ENCODE results near the gene LRFN3. TPM values are rescaled to one million over a fixed set of nuclear protein-coding genes. Genes with fewer than 3 reads are reported as not detected.

Gene LRFN3
- total RNA-seq, 6 experiments from 2014 or later = 15.3 to 21.0 (median 19.1) TPM

DNA sequence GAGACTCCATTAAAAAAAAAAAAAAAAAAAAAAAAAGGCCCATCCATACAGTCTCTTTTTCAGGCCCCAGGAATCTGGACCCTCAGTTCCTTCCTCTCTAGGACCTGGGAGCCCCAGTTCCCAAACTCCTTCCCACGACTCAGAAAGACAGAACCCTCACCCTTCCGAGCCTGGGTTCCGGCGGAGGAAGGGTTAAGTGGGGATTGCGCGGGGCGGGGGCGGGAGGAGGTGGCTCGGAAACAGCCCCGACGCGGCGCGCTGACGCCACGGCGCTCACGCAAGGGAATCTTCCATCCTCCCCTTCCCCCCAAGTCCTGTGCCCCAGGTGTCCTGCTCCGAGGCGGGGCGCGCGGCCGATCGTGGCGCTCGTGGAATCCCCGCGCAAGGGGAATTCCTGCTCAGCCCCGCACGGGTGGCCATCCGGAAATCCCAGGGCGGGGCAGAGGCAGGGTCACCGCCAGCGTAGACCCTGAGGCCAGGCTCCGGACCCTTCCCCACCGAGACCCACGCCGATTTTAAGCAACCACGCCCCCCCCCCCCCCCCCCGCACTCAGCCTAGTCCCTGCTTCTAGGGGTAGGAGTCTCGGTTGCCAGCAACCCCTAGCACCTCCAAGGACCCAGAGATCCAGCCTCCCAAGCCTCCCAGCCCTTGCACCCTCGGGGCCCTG, 36.5 kb upstream of the LRFN3 start:
- H3K36me3 Mint-ChIP-seq (ENCODE audit: low read depth) = no peaks in the 10 kb centered on the region
- TF ChIP-seq, protein P1, sequence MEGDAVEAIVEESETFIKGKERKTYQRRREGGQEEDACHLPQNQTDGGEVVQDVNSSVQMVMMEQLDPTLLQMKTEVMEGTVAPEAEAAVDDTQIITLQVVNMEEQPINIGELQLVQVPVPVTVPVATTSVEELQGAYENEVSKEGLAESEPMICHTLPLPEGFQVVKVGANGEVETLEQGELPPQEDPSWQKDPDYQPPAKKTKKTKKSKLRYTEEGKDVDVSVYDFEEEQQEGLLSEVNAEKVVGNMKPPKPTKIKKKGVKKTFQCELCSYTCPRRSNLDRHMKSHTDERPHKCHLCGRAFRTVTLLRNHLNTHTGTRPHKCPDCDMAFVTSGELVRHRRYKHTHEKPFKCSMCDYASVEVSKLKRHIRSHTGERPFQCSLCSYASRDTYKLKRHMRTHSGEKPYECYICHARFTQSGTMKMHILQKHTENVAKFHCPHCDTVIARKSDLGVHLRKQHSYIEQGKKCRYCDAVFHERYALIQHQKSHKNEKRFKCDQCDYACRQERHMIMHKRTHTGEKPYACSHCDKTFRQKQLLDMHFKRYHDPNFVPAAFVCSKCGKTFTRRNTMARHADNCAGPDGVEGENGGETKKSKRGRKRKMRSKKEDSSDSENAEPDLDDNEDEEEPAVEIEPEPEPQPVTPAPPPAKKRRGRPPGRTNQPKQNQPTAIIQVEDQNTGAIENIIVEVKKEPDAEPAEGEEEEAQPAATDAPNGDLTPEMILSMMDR (IDR thresholded peaks at IDR 0.05) = no peak
- H3K4me3 Mint-ChIP-seq = peak overlapping the region; percentile 95
- DNase-seq = peak; percentile 41
- H3K9me3 Mint-ChIP-seq = no peaks in the 10 kb centered on the region
- H3K27me3 Mint-ChIP-seq (ENCODE audit: insufficient read depth) = peaks cover 2% of the 10 kb centered on the region; the same call in 1 of the 2 replicates
- peaks cover 43% of the 10 kb centered on the region for H3K4me1 Mint-ChIP-seq (ENCODE audit: low read depth)
- peak overlapping the region; percentile 90 for H3K27ac Mint-ChIP-seq

DNA sequence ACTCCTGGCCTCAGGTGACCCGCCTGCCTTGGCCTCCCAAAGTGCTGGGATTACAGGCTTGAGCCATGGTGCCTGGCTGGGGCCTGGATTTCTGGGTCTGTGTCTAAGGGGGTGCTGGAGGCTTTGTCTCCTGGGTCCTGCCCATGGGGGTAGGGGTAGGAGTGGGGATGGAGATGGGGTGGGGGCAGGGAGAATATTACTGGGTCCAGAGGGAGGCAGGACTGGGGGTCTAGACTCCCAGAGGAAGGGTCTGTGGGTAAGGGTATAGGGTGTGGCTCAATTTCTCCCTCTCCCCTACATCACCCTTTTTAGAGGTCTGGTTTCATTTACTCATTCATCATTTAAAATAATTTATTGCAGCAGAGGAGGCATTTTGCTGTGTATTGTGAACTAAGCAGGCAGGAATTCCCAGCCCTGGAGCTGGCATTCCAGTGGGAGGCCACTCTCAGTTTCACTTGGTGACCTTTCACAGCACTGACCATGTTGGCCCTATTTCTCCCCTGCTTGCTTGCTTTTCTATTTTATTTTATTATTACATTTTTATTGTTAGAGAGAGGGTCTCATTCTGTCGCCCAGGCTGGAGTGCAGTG, 35.0 kb upstream of the LRFN3 start:
- Mint-ChIP-seq H3K27ac (peak overlapping the region; percentile 91), H3K36me3 (ENCODE audit: low read depth) (no peaks in the 10 kb centered on the region)
- TF ChIP-seq, protein P1 (IDR thresholded peaks at IDR 0.05) = no peak

GRCh38 chr19:35901854-35902661, 34.1 kb upstream of the LRFN3 start, which contains the start of gene HCST:
HCST (plus strand) TSS chr19:35902529; CDS start chr19:35902594, 65 bp downstream.
- peaks cover 60% of the 10 kb centered on the region for H3K4me1 Mint-ChIP-seq (ENCODE audit: low read depth)

More for the DNA sequence above, 35.0 kb upstream of the LRFN3 start:
- peaks cover 2% of the 10 kb centered on the region; the same call in 1 of the 2 replicates for H3K27me3 Mint-ChIP-seq (ENCODE audit: insufficient read depth)
- H3K4me1 Mint-ChIP-seq (ENCODE audit: low read depth) = peaks cover 51% of the 10 kb centered on the region
- DNase-seq = peak; percentile 79
- H3K9me3 Mint-ChIP-seq = no peaks in the 10 kb centered on the region
- H3K4me3 Mint-ChIP-seq = peak overlapping the region; percentile 95

GRCh38 chr19:35902870-35903475, 33.2 kb upstream of the LRFN3 start:
- no peaks in the 10 kb centered on the region for H3K36me3 Mint-ChIP-seq (ENCODE audit: low read depth)
- TF ChIP-seq, protein P1 (IDR thresholded peaks at IDR 0.05) = no peak
- no peaks in the 10 kb centered on the region for H3K9me3 Mint-ChIP-seq
- H3K4me1 Mint-ChIP-seq (ENCODE audit: low read depth) = peaks cover 61% of the 10 kb centered on the region
- peak overlapping the region; percentile 86 for H3K4me3 Mint-ChIP-seq
- H3K27ac Mint-ChIP-seq = peak overlapping the region; percentile 91
- peaks cover 2% of the 10 kb centered on the region; the same call in 1 of the 2 replicates for H3K27me3 Mint-ChIP-seq (ENCODE audit: insufficient read depth)
- DNase-seq = no peak

More at GRCh38 chr19:35901854-35902661, 34.1 kb upstream of the LRFN3 start, which contains the start of gene HCST:
- no peaks in the 10 kb centered on the region for H3K9me3 Mint-ChIP-seq
- H3K27me3 Mint-ChIP-seq (ENCODE audit: insufficient read depth) = peaks cover 2% of the 10 kb centered on the region; the same call in 1 of the 2 replicates
- peak within 1 kb of the TSS; percentile 95 for H3K4me3 Mint-ChIP-seq
- H3K36me3 Mint-ChIP-seq (ENCODE audit: low read depth) = no peaks in the 10 kb centered on the region
- peak within 1 kb of the TSS; percentile 91 for H3K27ac Mint-ChIP-seq
- TF ChIP-seq, protein P1 (IDR thresholded peaks at IDR 0.05) = no peak
- DNase-seq = peak; percentile 46

DNA sequence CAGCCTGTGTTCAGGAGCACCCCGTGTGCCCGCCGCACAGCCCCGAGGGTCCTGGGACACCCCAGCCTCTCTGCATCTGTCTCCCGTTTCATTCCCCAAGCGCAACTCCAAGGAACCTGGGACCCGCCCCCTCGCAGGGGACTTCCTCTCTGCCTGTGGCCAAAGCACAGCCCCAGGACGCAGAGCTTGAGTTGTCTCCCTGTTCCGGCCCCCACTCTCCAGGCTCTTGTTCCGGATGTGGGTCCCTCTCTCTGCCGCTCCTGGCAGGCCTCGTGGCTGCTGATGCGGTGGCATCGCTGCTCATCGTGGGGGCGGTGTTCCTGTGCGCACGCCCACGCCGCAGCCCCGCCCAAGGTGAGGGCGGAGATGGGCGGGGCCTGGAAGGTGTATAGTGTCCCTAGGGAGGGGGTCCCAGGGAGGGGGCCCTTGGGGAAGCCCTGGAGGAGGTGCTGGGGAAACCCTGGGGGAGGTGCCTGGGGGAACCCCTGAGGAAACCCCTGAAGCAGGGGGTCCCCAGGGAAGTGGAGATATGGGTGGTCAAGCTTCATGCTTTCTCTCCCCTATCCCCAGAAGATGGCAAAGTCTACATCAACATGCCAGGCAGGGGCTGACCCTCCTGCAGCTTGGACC, 32.5 kb upstream of the LRFN3 start:
- peak overlapping the region; percentile 91 for H3K27ac Mint-ChIP-seq

More for the DNA sequence above, 32.5 kb upstream of the LRFN3 start:
- no peaks in the 10 kb centered on the region for H3K9me3 Mint-ChIP-seq
- TF ChIP-seq, protein P1 (IDR thresholded peaks at IDR 0.05) = peak; percentile 18; the same call in 1 of the 2 replicates
- DNase-seq = peak; percentile 80
- H3K4me3 Mint-ChIP-seq = peak overlapping the region; percentile 86
- H3K4me1 Mint-ChIP-seq (ENCODE audit: low read depth) = peaks cover 58% of the 10 kb centered on the region
- H3K27me3 Mint-ChIP-seq (ENCODE audit: insufficient read depth) = peaks cover 2% of the 10 kb centered on the region; the same call in 1 of the 2 replicates
- no peaks in the 10 kb centered on the region for H3K36me3 Mint-ChIP-seq (ENCODE audit: low read depth)

Data from HFFc6 (cell line).